HG03460 (cell line): ENCODE measurements around the gene UPK1B.

Source experiments
- ATAC-seq: cut with Tn5 transposase; IDR thresholded peaks from one replicate; pipeline ENCODE4 v1.9.1; 2021; ENCODE audit not compliant: unreplicated experiment

UPK1B gene

GRCh38 chr3:119245778-119246177 lies 72.4 kb downstream of the UPK1B start:
- ATAC-seq = no peak
